ENCODE measurements around the gene CDC42SE2.

- TF ChIP-seq POLR2A (IDR thresholded peaks at IDR 0.05) (no peak), CTCF (IDR thresholded peaks at IDR 0.05) (no peak), POLR2AphosphoS5 (IDR thresholded peaks at IDR 0.05) (no peak)
These were observed 43.3 kb upstream of the CDC42SE2 start for GRCh38 chr5:131220566-131220965.
